CD4-positive, alpha-beta T cell treated with Interleukin-15 for 1 hour (primary cell): ENCODE results near the gene FA2H.
A peak's percentile ranks its signal among the peaks of the same experiment; 100 is the strongest.
"Not testable (repeated sequence)": the region's sequence is repeated elsewhere in the genome, so short reads cannot be mapped to it uniquely, and the experiment has no call there.

Experiments
- DNase-seq: peaks from one replicate; pipeline ENCODE4 v3.0.0-alpha.2; 2020

The FA2H gene

GRCh38 chr16:74720579-74720978 is 54.0 kb downstream of the FA2H start:
- no peak for DNase-seq

DNA sequence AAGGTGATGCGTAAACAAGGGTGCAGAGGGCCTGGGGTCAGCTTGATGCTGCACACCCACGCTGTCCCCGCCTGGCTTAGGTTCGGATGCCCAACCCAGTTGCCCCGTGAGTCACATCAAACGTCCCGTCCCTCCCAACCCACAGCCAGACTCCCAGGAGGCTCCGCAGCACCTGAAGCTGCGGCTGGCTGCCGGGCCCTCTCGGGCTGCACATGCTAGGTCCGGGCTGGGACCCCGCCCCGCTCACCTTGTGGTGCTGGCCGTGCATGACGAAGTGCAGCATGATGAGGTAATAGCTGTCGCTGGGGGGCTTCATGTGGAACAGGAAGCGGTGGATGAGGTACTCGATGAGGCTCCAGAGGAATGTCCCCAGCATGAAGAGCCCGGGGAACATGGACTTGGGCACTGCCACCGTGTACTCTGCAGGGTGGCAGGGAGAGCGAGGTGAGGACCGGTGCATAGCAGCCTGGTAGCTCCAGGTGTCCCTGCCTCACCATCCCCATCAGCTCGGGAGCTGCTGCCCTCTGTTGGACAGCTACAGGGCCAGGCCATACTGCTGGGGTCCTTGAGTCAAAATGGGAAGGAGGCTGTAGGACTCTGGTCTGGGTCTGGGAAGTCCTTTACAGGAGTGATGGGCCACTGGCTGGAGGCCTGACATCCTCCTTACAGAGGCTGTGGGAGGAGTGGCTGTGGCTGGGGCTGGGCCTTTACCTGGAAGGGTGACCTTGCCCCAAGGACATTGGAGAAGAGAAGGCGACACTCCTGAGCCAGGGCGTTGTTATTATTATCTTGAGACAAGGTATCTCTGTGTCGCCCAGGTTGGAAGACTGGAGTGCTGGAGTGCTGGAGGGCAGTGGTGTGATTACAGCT is 55.6 kb downstream of the FA2H start:
- no peak for DNase-seq

GRCh38 chr16:74718140-74718539 is 56.5 kb downstream of the FA2H start:
- no peak for DNase-seq

- DNase-seq, result no peak
Observed at GRCh38 chr16:74717367-74717766, 57.3 kb downstream of the FA2H start.

DNA sequence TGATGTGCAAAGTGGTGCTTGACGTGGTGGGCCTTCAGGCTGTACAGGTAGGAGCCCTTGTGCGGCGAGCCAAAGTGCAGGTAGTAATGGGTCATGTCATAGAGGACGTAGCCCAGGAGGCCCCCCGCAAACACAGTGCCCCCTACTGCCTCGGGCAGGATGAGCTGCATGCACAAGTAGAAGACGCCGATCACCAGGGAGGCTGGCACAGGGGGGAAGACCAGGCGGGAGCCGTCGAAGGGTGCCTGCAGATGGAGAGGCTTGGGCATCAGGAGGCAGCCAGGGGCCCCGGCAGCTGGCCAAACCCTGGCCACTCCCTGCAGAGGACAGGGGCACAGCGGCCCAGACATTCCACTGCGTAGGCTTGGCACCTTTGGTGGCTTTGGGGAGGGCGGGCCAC is 58.3 kb downstream of the FA2H start:
- DNase-seq, result no peak

DNA sequence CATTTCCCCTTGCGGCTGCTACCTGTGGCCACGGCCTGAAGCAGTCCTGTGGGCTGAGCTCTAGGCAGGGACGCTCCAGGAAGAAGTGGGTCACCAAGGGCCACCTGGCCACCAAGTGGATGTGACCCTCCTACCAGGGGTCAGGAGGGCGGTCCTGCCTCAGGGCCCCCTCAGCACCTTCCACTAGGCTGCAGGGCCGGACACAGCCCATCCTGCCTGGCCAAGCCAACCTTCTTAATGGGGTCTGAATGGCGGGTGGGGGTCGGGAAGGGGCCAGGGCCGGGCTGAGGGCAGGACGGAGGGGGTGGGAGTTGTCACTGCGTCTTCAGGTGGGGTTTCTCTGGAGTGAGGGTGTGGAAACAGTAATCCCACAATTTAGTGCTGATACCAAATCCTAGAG is 60.7 kb downstream of the FA2H start:
- no peak for DNase-seq

GRCh38 chr16:74713325-74713724 is 61.3 kb downstream of the FA2H start:
- DNase-seq, result no peak

GRCh38 chr16:74711938-74712337 is 62.7 kb downstream of the FA2H start:
- no peak for DNase-seq

DNA sequence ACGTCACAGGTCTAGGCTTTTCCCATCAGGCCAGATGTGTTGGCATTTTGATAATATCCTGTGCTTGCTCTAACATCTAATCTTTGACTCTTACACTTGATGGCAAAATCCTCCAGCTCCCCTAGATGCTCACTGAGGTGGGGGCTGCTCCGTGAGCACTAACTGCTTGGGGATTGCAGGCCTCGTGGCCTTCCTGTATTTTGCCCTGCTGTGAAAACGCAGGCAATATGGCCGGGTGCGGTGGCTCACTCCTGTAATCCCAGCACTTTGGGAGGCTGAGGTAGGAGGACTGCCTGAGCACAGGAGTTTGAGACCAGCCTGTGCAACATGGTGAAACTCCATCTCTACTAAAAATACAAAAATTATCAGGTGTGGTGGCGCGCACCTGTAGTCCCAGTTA is 64.2 kb downstream of the FA2H start:
- DNase-seq, result no peak

DNA sequence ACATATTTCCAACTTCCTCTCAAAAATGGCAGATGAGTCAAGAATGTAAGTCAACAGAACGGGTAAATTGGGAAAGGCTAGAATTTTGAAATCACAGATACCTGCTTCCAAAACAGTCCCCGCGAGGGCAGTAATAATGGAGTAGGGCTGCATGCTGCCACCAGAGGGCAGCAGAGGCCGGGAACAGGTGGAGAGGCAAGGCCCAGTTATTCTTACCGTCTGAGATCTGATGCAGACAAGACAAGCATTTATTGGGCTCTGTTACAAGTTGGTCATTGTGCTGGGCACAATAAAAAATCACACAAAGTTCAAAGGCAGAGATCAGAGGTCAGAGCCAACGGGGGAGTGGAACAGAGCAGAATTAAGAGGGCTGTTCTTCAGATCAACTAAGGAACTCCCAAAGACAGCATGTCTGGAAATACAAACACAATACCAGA is 65.2 kb downstream of the FA2H start:
- peak; percentile 81 for DNase-seq

DNA sequence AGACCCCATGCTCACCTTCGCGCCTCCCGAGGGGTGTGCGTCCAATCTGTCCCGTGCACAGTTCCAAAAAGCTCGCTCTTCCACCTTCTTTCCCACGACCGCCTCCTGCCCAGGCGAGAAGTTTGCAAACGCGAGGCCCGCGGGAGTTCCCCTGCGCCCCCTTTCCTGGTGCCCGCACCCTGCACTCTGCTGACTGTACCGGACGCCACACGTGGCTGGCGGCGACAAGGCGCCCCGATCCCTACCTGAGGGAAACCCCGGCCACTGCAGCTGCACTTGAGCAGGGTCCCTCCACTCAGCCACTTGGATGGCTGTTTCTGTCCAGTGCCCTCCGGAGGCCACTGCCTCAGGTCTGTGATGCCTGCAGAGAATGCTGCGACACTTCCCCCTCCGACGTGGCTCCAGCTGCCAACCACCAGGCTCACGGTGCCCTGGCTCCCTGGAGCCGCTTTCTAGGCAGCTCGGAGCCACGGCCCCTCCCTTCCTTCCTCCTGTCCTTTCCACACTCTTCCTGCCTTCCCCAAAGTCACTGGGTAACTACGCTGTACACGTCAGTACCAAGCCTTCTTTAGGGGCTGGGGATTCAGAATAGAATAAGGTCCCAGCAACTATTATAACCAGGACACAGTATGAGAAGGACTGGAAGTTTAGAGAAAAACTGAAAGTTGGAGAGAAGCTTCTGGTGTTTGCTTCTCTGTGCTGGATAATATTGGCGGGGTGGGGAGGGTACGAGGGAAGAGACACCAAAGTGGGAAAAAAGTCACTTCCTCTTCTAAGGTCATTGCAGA is 74.0 kb downstream of the FA2H start, which contains the start of gene MLKL:
MLKL (minus strand) TSS at position 425 of the 788 bp plus-strand sequence. CDS start 5,105 bp downstream, outside the sequence.
- DNase-seq, result peak; percentile 51

GRCh38 chr16:74700116-74700437 is 74.5 kb downstream of the FA2H start:
- DNase-seq, result peak; percentile 20

GRCh38 chr16:74699666-74700065 is 75.0 kb downstream of the FA2H start:
- DNase-seq, result no peak

DNA sequence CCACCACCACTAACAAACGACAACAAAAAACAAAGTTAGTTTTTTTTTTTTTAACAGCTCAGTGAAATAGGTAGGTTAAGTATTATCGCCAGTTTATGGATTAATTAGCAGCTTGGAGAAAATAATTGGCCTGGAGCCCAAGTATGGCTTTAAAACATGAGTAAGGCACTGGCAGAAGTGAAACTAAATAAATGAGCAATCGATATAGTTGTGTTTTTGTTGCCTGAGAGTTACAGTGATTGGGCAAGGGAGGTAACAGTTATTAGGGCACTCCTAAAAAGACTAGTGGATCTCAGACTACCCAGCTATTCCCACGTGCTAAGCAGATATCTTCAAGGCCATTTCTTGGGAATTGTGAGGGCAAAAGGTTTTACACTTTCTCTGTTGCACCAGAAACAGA is 76.4 kb downstream of the FA2H start:
- no peak for DNase-seq

DNA sequence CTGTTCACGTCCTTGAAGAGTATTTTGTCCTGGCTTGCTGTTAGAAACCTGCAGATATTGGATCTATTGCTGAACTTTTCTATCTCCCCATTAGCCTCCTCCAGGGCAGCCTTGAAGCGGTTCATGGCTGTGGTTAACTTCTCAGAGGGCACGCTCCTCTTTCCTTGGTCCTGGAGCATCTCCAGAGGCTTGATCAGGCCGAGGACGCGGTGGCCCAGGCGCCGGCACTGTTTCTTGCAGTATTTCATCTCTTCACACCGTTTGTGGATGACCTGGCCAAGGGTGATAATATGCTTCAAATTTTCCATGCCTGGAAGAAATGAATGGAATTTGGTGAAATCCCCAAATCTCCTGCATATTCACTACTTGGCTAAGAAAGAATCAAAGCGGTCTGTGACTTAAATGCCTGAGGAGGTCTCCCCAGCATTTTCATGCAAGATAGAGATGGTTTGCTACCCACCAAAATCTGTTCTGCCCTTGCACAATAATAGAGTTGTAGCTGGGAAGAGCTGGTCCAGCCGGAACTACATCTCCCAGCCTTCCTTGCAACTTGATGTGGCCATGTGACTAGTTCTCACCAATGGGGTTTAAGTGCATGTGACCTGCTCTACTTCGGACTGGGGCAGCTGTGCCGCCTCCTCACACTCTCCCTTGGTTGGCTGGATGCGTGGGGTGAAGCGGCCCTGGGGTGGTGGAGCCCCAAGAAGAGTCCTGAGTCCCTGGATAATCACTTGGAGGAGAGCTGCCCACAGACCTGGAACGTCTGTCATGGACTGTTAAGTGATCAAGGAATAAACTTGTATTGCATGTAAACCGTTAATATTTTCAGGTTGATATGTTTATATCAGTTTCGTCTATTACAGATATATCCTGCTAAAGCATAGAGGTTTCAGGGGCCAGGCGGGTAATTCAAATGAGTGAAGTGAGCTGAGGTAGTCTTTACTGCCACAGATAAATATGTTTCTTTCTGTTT is 78.9 kb downstream of the FA2H start:
- peak; percentile 80 for DNase-seq

- DNase-seq, result no peak
Observed at GRCh38 chr16:74691093-74691855, 83.3 kb downstream of the FA2H start.

- DNase-seq, result no peak
Observed at GRCh38 chr16:74682556-74682955, 92.1 kb downstream of the FA2H start.

DNA sequence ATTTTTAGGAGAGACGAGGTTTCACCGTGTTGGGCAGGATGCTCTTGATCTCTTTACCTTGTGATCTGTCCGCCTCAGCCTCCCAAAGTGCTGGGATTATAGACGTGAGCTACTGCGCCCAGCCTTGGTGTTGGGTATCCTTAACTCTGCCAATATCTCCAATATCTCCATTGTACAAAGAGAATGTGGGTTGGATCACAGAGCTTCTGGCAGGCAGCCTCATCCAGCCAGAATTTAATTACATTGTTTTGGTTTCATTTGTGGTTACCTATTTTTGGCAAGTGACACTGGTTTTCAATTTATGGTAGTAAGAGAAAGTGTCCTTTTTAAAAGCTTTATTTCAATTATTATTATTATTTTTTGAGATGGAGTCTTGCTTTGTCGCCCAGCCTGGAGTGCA is 93.9 kb downstream of the FA2H start:
- no peak for DNase-seq

GRCh38 chr16:74679983-74680382 is 94.6 kb downstream of the FA2H start:
- no peak for DNase-seq

- no peak for DNase-seq
Observed at GRCh38 chr16:74677868-74678267, 96.8 kb downstream of the FA2H start.

- no peak for DNase-seq
Observed at GRCh38 chr16:74673876-74674275, 100.7 kb downstream of the FA2H start.

DNA sequence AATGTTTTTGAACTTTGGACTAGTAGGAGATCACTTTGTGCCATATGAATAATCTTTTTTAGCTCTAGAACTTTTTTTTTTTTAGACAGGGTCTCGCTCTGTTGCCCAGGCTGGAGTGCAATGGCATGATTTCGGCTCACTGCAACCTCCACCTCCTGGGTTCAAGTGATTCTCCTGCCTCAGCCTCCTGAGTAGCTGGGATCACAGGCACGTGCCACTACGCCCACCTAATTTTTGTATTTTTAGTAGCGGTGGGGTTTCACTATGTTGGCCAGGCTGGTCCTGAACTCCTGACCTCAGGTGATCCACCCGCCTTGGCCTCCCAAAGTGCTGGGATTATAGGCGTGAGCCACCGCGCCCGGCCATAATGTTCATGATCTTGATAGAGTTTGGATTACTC is 105.7 kb downstream of the FA2H start:
- not testable (repeated sequence) for DNase-seq
